Neutrophil (primary cell): Measurements from ENCODE around the gene BLCAP.

ENCODE experiments used
- H3K27ac ChIP-seq: fragments of 200-600 bp; sonication (generic); 2 replicates; pipeline ENCODE4 v1.5.1; 2016; ENCODE audit warnings: mild to moderate bottlenecking, moderate library complexity
- H3K27me3 ChIP-seq: fragments of 200-600 bp; sonication (generic); 2 replicates; pipeline ENCODE4 v1.6.0; 2016; ENCODE audit warnings: mild to moderate bottlenecking
- H3K36me3 ChIP-seq: fragments of 200-600 bp; sonication (generic); 2 replicates; pipeline ENCODE4 v1.5.1; 2017
- H3K4me1 ChIP-seq, 2 experiments: fragments of 200-600 bp in 1 of 2; sonication (generic) in 1 of 2; 1 replicate in 1 of 2; 2 replicates in 1 of 2; pipeline versions ENCODE4 v1.5.1 to v1.6.1; 2013 to 2016; ENCODE audit warnings: low read depth in 1 of 2, low read length in 1 of 2, mild to moderate bottlenecking in 1 of 2, moderate library complexity in 1 of 2; ENCODE audit not compliant: control insufficient read depth in 1 of 2, insufficient read depth in 1 of 2
- H3K4me3 ChIP-seq, 2 experiments: fragments of 200-600 bp in 1 of 2; sonication (generic) in 1 of 2; 1 replicate in 1 of 2; 2 replicates in 1 of 2; pipeline ENCODE4 v1.5.1; 2013 to 2016; ENCODE audit warnings: low read depth in 1 of 2, low read length in 1 of 2, mild to moderate bottlenecking in 1 of 2, moderate library complexity in 1 of 2
- H3K9me3 ChIP-seq: fragments of 200-600 bp; sonication (generic); 2 replicates; pipeline ENCODE4 v1.5.1; 2016
- TF ChIP-seq, protein P1 (sequence below): fragments of 200-600 bp; sonication (generic); IDR thresholded peaks from 2 replicates; pipeline ENCODE4 v1.5.1; 2016; ENCODE audit warnings: antibody characterized with exemption

Gene BLCAP

GRCh38 chr20:37523012-37523391 lies 4.7 kb downstream of the BLCAP start:
- Histone ChIP-seq H3K9me3 (peaks cover 6% of the 10 kb centered on the region), H3K4me3 (no peak overlapping the region), H3K27me3 (peaks cover 34% of the 10 kb centered on the region), H3K36me3 (peaks cover 11% of the 10 kb centered on the region), H3K27ac (no peak overlapping the region), H3K4me1 (peaks cover 28 to 30% of the 10 kb centered on the region in 2 experiments)
- TF ChIP-seq, protein P1, sequence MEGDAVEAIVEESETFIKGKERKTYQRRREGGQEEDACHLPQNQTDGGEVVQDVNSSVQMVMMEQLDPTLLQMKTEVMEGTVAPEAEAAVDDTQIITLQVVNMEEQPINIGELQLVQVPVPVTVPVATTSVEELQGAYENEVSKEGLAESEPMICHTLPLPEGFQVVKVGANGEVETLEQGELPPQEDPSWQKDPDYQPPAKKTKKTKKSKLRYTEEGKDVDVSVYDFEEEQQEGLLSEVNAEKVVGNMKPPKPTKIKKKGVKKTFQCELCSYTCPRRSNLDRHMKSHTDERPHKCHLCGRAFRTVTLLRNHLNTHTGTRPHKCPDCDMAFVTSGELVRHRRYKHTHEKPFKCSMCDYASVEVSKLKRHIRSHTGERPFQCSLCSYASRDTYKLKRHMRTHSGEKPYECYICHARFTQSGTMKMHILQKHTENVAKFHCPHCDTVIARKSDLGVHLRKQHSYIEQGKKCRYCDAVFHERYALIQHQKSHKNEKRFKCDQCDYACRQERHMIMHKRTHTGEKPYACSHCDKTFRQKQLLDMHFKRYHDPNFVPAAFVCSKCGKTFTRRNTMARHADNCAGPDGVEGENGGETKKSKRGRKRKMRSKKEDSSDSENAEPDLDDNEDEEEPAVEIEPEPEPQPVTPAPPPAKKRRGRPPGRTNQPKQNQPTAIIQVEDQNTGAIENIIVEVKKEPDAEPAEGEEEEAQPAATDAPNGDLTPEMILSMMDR: no peak

GRCh38 chr20:37522260-37523011 lies 5.2 kb downstream of the BLCAP start:
- H3K9me3 ChIP-seq: peaks cover 6% of the 10 kb centered on the region
- H3K27me3 ChIP-seq: peaks cover 34% of the 10 kb centered on the region
- H3K27ac ChIP-seq: no peak overlapping the region
- H3K4me3 ChIP-seq: no peak overlapping the region
- TF ChIP-seq, protein P1: no peak
- H3K36me3 ChIP-seq: peaks cover 17% of the 10 kb centered on the region
- peaks cover 28 to 30% of the 10 kb centered on the region in 2 experiments for H3K4me1 ChIP-seq

GRCh38 chr20:37521061-37521771 lies 6.5 kb downstream of the BLCAP start, which contains the start of gene NNAT:
Gene NNAT (plus strand): TSS chr20:37521250. CDS start chr20:37521332, 82 bp downstream.
- H3K4me1 ChIP-seq: peaks cover 17 to 21% of the 10 kb centered on the region in 2 experiments
- H3K27me3 ChIP-seq: peaks cover 34% of the 10 kb centered on the region
- H3K9me3 ChIP-seq: peaks cover 6% of the 10 kb centered on the region
- H3K27ac ChIP-seq: no peak within 1 kb of the TSS
- peaks cover 21% of the 10 kb centered on the region for H3K36me3 ChIP-seq
- TF ChIP-seq, protein P1: no peak
- H3K4me3 ChIP-seq: peak within 1 kb of the TSS in 1 of 2 experiments; percentile 14

GRCh38 chr20:37520419-37520955 lies 7.2 kb downstream of the BLCAP start:
- Histone ChIP-seq H3K27ac (no peak overlapping the region), H3K4me3 (no peak overlapping the region), H3K4me1 (peaks cover 10 to 15% of the 10 kb centered on the region in 2 experiments), H3K9me3 (peaks cover 6% of the 10 kb centered on the region), H3K36me3 (peaks cover 21% of the 10 kb centered on the region), H3K27me3 (peaks cover 34% of the 10 kb centered on the region)
- TF ChIP-seq, protein P1: no peak

- Histone ChIP-seq H3K27ac (no peak overlapping the region), H3K36me3 (peaks cover 25% of the 10 kb centered on the region), H3K27me3 (peaks cover 34% of the 10 kb centered on the region), H3K4me1 (peaks cover 10 to 15% of the 10 kb centered on the region in 2 experiments), H3K9me3 (peaks cover 6% of the 10 kb centered on the region), H3K4me3 (no peak overlapping the region)
- TF ChIP-seq, protein P1: no peak
Observed at GRCh38 chr20:37519508-37520418, 7.9 kb downstream of the BLCAP start.
